H1 (cell line): ENCODE measurements around the gene TPRX1. TPM values are rescaled to one million over a fixed set of nuclear protein-coding genes. Genes with fewer than 3 reads are reported as not detected.
A peak's percentile ranks its signal among the peaks of the same experiment; 100 is the strongest.

Experiments
- CTCF ChIA-PET: fragments of 300-600 bp; sonication (Branson Sonifier 250); formaldehyde crosslinking; loops from one replicate; lab custom pipeline; 2021; ENCODE audit not compliant: partially characterized antibody; lab: Charles Lee
- POLR2A ChIA-PET: fragments of 300-600 bp; sonication (Branson Sonifier 250); formaldehyde crosslinking; loops from one replicate; lab custom pipeline; 2021; ENCODE audit warnings: inconsistent platforms; ENCODE audit not compliant: partially characterized antibody; lab: Charles Lee
- DNase-seq, 2 experiments: peaks; one replicate each; pipeline versions ENCODE4 v3.0.0 to v3.0.0-alpha.2; 2010 to 2022; ENCODE audit warnings: low spot score in 2 of 2, low read depth in 1 of 2, mixed read lengths in 1 of 2
- FAIRE-seq: peaks from 2 replicates; lab custom pipeline; 2011; peaks lifted over from hg19 to GRCh38; lab: Jason Lieb, UNC
- H2AFZ ChIP-seq: 2 replicates; pipeline ENCODE4 v1.8.1; 2012; ENCODE audit warnings: low read length, inconsistent platforms
- H2AK5ac ChIP-seq: 2 replicates; pipeline ENCODE4 v1.6.1; 2013; ENCODE audit warnings: low read depth, low read length
- H2BK120ac ChIP-seq: replicated peaks from 2 replicates; pipeline ENCODE3; 2013; ENCODE audit warnings: low read depth, low read length, inconsistent platforms
- H2BK12ac ChIP-seq: 2 replicates; pipeline ENCODE4 v1.6.1; 2013; ENCODE audit warnings: low read depth, low read length
- H2BK15ac ChIP-seq: 2 replicates; pipeline ENCODE4 v1.6.1; 2013; ENCODE audit warnings: low read length
- H2BK20ac ChIP-seq: 2 replicates; pipeline ENCODE4 v1.6.1; 2013; ENCODE audit warnings: low read length
- H2BK5ac ChIP-seq: 2 replicates; pipeline ENCODE4 v1.6.1; 2013; ENCODE audit warnings: low read depth, low read length
- H3K14ac ChIP-seq: 2 replicates; pipeline ENCODE4 v1.6.1; 2013; ENCODE audit warnings: inconsistent platforms; ENCODE audit not compliant: insufficient read length
- H3K18ac ChIP-seq: 2 replicates; pipeline ENCODE4 v1.6.1; 2013; ENCODE audit warnings: low read length; ENCODE audit errors: extremely low read depth
- H3K23ac ChIP-seq: 2 replicates; pipeline ENCODE4 v1.6.1; 2013; ENCODE audit warnings: inconsistent platforms; ENCODE audit not compliant: insufficient read length
- H3K23me2 ChIP-seq: 2 replicates; pipeline ENCODE4 v1.6.1; 2013; ENCODE audit warnings: low read depth, low read length
- H3K27ac ChIP-seq: 2 replicates; pipeline ENCODE4 v1.6.1; 2011; ENCODE audit warnings: low read depth, low read length, inconsistent platforms
- H3K27me3 ChIP-seq, 4 experiments: replicated peaks in 1 of 4; 1 replicate in 1 of 4; 2 replicates in 3 of 4; pipeline versions ENCODE4 v1.6.1 to v1.8.1; 2011 to 2013; ENCODE audit warnings: low read length in 3 of 4, mild to moderate bottlenecking in 3 of 4, inconsistent platforms in 2 of 4, mixed read lengths in 2 of 4, moderate library complexity in 1 of 4; ENCODE audit not compliant: control insufficient read depth in 3 of 4, insufficient read depth in 3 of 4; ENCODE audit errors: extremely low read depth in 1 of 4
- H3K36me3 ChIP-seq, 4 experiments: 2 replicates each; pipeline versions ENCODE4 v1.6.1 to v1.8.1; 2011 to 2013; ENCODE audit warnings: mild to moderate bottlenecking in 4 of 4, low read length in 3 of 4, moderate library complexity in 2 of 4, control low read depth in 1 of 4, inconsistent platforms in 1 of 4; ENCODE audit not compliant: insufficient read depth in 4 of 4, control insufficient read depth in 2 of 4
- H3K4ac ChIP-seq: replicated peaks from 2 replicates; pipeline ENCODE3; 2013; ENCODE audit warnings: low read length, low read depth, mixed read lengths, inconsistent platforms; ENCODE audit not compliant: insufficient read length
- H3K4me1 ChIP-seq, 4 experiments: replicated peaks in 1 of 4; 1 replicate in 1 of 4; 2 replicates in 3 of 4; pipeline versions ENCODE4 v1.6.1 to v1.8.1; 2011 to 2013; ENCODE audit warnings: low read length in 3 of 4, inconsistent platforms in 2 of 4, mixed read lengths in 1 of 4; ENCODE audit not compliant: insufficient read depth in 4 of 4, control insufficient read depth in 3 of 4
- H3K4me2 ChIP-seq, 2 experiments: 2 replicates each; pipeline versions ENCODE4 v1.6.1 to v1.8.1; 2011 to 2013; ENCODE audit warnings: low read depth in 2 of 2, low read length in 2 of 2, control low read depth in 1 of 2, inconsistent platforms in 1 of 2, mild to moderate bottlenecking in 1 of 2; ENCODE audit not compliant: insufficient read depth in 1 of 2
- H3K4me3 ChIP-seq, 4 experiments: fragments of 200-600, 300-600 bp in 1 of 4; sonication (generic), shearing (Covaris generic), sonication (Bioruptor Twin) in 1 of 4; 2 replicates each; pipeline versions ENCODE4 v1.5.1 to v1.8.1; 2011 to 2016; ENCODE audit warnings: low read length in 4 of 4, low read depth in 3 of 4, control low read depth in 2 of 4, inconsistent platforms in 2 of 4, mild to moderate bottlenecking in 2 of 4, mixed read lengths in 1 of 4, moderate library complexity in 1 of 4; ENCODE audit not compliant: insufficient read depth in 2 of 4; ENCODE audit errors: extremely low read depth in 1 of 4
- H3K56ac ChIP-seq: replicated peaks from 2 replicates; pipeline ENCODE3; 2013; ENCODE audit warnings: low read depth, mild to moderate bottlenecking, mixed read lengths, low read length, inconsistent platforms; ENCODE audit not compliant: insufficient read length
- H3K79me1 ChIP-seq: 2 replicates; pipeline ENCODE4 v1.6.1; 2013; ENCODE audit warnings: low read depth, low read length, control low read depth
- H3K79me2 ChIP-seq, 2 experiments: 2 replicates each; pipeline versions ENCODE4 v1.6.1 to v1.8.1; 2012 to 2013; ENCODE audit warnings: low read length in 2 of 2, mild to moderate bottlenecking in 2 of 2, inconsistent platforms in 1 of 2; ENCODE audit not compliant: insufficient read depth in 2 of 2, control insufficient read depth in 1 of 2
- H3K9ac ChIP-seq, 4 experiments: replicated peaks in 1 of 4; 1 replicate in 1 of 4; 2 replicates in 3 of 4; pipeline versions ENCODE4 v1.6.1 to v1.8.1; 2011 to 2013; ENCODE audit warnings: low read depth in 3 of 4, low read length in 3 of 4, control low read depth in 2 of 4, mild to moderate bottlenecking in 2 of 4, moderate library complexity in 2 of 4, inconsistent platforms in 1 of 4; ENCODE audit errors: extremely low read depth in 1 of 4
- H3K9me3 ChIP-seq, 2 experiments: 2 replicates each; pipeline versions ENCODE4 v1.6.1 to v1.8.1; 2012 to 2013; ENCODE audit warnings: mild to moderate bottlenecking in 2 of 2, moderate library complexity in 2 of 2, control low read depth in 1 of 2, inconsistent platforms in 1 of 2, low read depth in 1 of 2, low read length in 1 of 2, mixed read lengths in 1 of 2; ENCODE audit not compliant: insufficient read depth in 2 of 2
- H4K20me1 ChIP-seq, 2 experiments: replicated peaks in 1 of 2; 2 replicates each; pipeline versions ENCODE3 to v1.8.1; 2011 to 2013; ENCODE audit warnings: inconsistent platforms in 2 of 2, low read length in 2 of 2, mild to moderate bottlenecking in 1 of 2; ENCODE audit not compliant: insufficient read depth in 2 of 2, control insufficient read depth in 1 of 2
- H4K5ac ChIP-seq: 2 replicates; pipeline ENCODE4 v1.6.1; 2013; ENCODE audit warnings: low read length, low read depth, mixed read lengths, inconsistent platforms; ENCODE audit not compliant: insufficient read length
- H4K8ac ChIP-seq: 2 replicates; pipeline ENCODE4 v1.8.0; 2013; ENCODE audit warnings: mild to moderate bottlenecking, moderate library complexity, low read length, inconsistent platforms; ENCODE audit not compliant: insufficient read depth; ENCODE audit errors: extremely low read depth
- H4K91ac ChIP-seq: replicated peaks from 2 replicates; pipeline ENCODE3; 2013; ENCODE audit warnings: low read length, mixed read lengths, inconsistent platforms; ENCODE audit not compliant: insufficient read length
- EGR1 ChIP-seq: IDR thresholded peaks from 2 replicates; pipeline ENCODE4 v1.6.1; 2011; ENCODE audit warnings: low read depth, low read length, borderline replicate concordance
- GTF2F1 ChIP-seq: IDR thresholded peaks from 2 replicates; pipeline ENCODE4 v1.6.1; 2012; ENCODE audit warnings: low read depth, low read length, improper control_type of control experiment, borderline replicate concordance
- HDAC2 ChIP-seq, 2 experiments: fragments of 300-600 bp in 1 of 2; sonication (generic) in 1 of 2; IDR thresholded peaks; 2 replicates each; pipeline ENCODE4 v1.6.1; 2011 to 2012; ENCODE audit warnings: low read depth in 2 of 2, low read length in 2 of 2, mild to moderate bottlenecking in 2 of 2, moderate library complexity in 2 of 2, borderline replicate concordance in 1 of 2, inconsistent platforms in 1 of 2
- KDM1A ChIP-seq: fragments of 200-600, 300-600 bp; sonication (generic); IDR thresholded peaks from 2 replicates; pipeline ENCODE4 v1.7.1; 2016; ENCODE audit warnings: mild to moderate bottlenecking, low read length, borderline replicate concordance
- RBBP5 ChIP-seq: IDR thresholded peaks from 2 replicates; pipeline ENCODE4 v1.7.1; 2012; ENCODE audit warnings: low read depth, mild to moderate bottlenecking, inconsistent platforms, low read length, moderate library complexity, borderline replicate concordance
- WGBS, 2 experiments: shearing (Covaris generic) in 1 of 2; methylation state at CpG; one replicate each; pipeline versions ENCODE4 v1.1.6 to v1.1.7; 2013 to 2015; ENCODE audit warnings: low lambda C conversion rate in 2 of 2, mixed read lengths in 2 of 2, inconsistent platforms in 1 of 2, low coverage in 1 of 2, missing lambda C conversion rate in 1 of 2; ENCODE audit not compliant: insufficient replicate concordance in 2 of 2, insufficient coverage in 1 of 2, insufficient read length in 1 of 2; ENCODE audit errors: extremely low coverage in 1 of 2, missing lambda C conversion rate in 1 of 2; 5-methylcytosine and 5-hydroxymethylcytosine counted together
- polyA plus RNA-seq, 7 experiments: library from polyadenylated mRNA; depleted of rRNA in 3 of 7; stranded (reverse) in 5 of 7; unstranded in 2 of 7; fragments of >200 nt in 5 of 7; fragments of 200-250 nt in 2 of 7; gene quantifications; 1 replicate in 5 of 7; 2 replicates in 1 of 7; 4 replicates in 1 of 7; pipeline versions ENCODE4 v1.2.1 to v1.2.3, GENCODE V29; 2011 to 2013; ENCODE audit warnings: missing spikeins in 2 of 7, mixed read lengths in 2 of 7
- total RNA-seq: library from RNA; stranded (reverse); fragmentation: NEBNext Ultra II Directional; extraction: Animal tissue kit (Norgen Biotek cat#: 25700); gene quantifications from 2 replicates; pipeline ENCODE4 v1.2.1, GENCODE V29; 2021

The TPRX1 gene
- total and polyA plus RNA-seq, 2 of the 8 experiments (the other 6 are each of a cell fraction or from before 2014, with no cell fraction given), result 0.03 TPM; not detected in 1

DNA sequence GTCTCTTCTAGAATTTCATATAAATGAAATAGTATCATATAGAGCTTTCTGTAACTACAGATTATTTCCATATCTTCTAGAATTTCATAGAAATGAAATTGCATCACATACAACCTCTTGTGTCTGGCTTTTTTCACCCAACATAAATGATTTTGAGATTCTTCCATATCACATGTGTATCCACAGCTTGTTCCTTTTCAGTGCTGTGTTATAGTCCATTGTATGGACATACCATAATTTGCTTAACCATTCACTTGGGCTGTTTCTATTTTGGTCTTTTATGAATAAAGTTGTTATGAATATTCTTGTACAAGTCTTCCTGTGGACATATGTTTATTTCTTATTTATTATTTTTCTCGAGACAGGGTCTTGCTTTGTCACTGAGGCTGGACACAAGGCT lies 11.7 kb downstream of the TPRX1 start:
- no peak overlapping the region for H3K56ac ChIP-seq
- H3K36me3 ChIP-seq, result no peaks in the 10 kb centered on the region
- H4K20me1 ChIP-seq, result no peaks in the 10 kb centered on the region
- H2BK12ac ChIP-seq, result no peak overlapping the region
- H2AK5ac ChIP-seq, result no peak overlapping the region
- no peak overlapping the region for H4K8ac ChIP-seq
- POLR2A ChIA-PET, result interaction anchor here (1.2 kb wide), 1 partner anchor 9 kb away, joined by 3 read pairs; no protein-coding TSS in a partner anchor
- FAIRE-seq (no peak), DNase-seq (no peak)
- H2BK20ac ChIP-seq, result no peak overlapping the region
- H3K23me2 ChIP-seq, result no peaks in the 10 kb centered on the region
- CTCF ChIA-PET, result interaction anchor here (1.0 to 7.7 kb wide), 8 partner anchors 14 to 84 kb away, joined by 3 to 150 read pairs (median 4); partner anchors contain the start of gene EHD2
- H2BK5ac ChIP-seq, result no peak overlapping the region
- no peak overlapping the region for H3K23ac ChIP-seq
- H3K79me1 ChIP-seq, result no peaks in the 10 kb centered on the region
- no peaks in the 10 kb centered on the region; a peak in 2 of 7 replicates for H3K4me1 ChIP-seq
- no peak overlapping the region for H3K4ac ChIP-seq
- no peak overlapping the region for H3K14ac ChIP-seq
- no peak overlapping the region for H3K4me3 ChIP-seq
- H3K27ac ChIP-seq, result no peak overlapping the region
- no peak overlapping the region for H2BK15ac ChIP-seq
- no peak overlapping the region for H3K9ac ChIP-seq
- no peak overlapping the region for H2BK120ac ChIP-seq
- no peak overlapping the region for H4K91ac ChIP-seq
- H3K4me2 ChIP-seq, result no peak overlapping the region
- H4K5ac ChIP-seq, result no peak overlapping the region
- TF ChIP-seq EGR1, result no peak
- no peak for TF ChIP-seq RBBP5
- peak; percentile 83; the same call in 1 of the 2 replicates for TF ChIP-seq KDM1A
- no peak for TF ChIP-seq GTF2F1
- peak in 1 of 2 experiments; percentile 63; a peak in 1 of 4 replicates for TF ChIP-seq HDAC2 (IDR thresholded peaks at IDR 0.05; ENCODE audit: borderline replicate concordance in 1 of 2, low read depth in 2 of 2, low read length in 2 of 2)
- H3K27me3 ChIP-seq, result no peaks in the 10 kb centered on the region
- WGBS, 2 experiments, result 88% methylated on average over 1 of the region's 1 CpG; no CpG with 5 or more reads in 1 of the 2 experiments
- no peak overlapping the region for H3K18ac ChIP-seq
- H3K79me2 ChIP-seq, result no peaks in the 10 kb centered on the region
- no peaks in the 10 kb centered on the region for H3K9me3 ChIP-seq
- no peak overlapping the region for H2AFZ ChIP-seq
